ENCODE results near the gene TNFAIP6.

The TNFAIP6 gene

DNA sequence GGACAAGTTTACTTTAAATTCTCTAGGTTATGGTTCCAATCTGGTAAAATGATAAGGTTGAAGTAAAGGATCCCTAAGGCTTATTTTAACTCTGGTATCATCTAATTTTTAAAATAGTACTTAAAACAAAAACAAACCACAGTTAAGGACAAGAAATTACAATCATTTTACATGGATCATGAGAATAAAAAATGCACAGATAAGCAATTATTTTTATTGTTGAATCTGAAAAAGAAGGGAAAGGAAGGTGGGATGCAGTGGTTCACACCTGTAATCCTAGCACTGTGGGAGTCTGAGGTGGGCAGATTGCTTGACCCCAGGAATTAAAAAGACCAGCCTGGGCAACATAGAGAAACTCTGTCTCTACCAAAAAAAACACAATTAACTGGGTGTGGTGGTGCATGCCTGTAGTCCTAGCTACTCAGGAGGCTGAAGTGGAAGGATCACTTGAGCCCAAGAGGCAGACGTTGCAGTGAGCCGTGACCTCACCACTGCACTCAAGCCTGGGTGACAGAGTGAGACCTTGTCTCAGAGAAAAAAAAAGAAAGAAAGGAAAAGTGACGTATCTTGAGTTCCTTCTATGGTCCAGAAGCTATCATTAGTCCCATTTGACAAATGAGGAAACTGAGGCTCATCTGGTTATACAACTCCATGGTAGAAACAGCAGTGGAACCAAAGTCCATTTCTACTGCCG is 2.5 kb downstream of the TNFAIP6 start:
- DNase-seq (ENCODE audit: low spot score): no peak

DNA sequence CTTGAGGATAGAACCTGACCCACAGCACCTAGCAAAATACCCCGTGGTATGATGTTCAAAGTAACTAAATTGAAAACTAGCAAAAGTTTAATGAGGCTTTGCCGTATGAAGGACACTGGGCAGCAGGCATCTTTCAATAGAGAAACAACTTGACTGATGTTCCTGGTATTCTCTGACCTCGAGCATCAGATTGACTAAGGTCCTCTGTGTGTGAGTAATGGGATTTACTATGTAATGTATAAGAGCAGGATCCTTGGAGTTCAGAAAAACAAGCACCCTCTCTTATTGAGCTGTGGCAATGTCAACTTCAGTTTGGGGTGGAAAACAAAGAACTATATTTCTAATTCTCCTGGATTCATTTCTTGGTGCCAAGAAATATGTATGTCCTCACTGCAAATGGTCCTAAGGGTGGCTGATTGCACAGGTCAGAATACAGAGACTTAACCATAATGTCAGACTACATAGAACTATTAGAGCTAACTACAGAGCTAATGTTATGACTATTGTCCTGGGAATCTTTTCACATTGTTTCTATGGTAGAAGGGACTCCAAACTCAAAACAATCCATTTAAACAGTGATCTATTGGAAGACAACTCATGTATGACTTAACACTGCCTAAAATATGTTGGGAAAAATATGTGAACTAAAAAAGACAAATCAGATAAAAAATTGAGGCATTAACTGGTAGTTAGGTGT is 4.4 kb downstream of the TNFAIP6 start:
- DNase-seq (ENCODE audit: low spot score): no peak

DNA sequence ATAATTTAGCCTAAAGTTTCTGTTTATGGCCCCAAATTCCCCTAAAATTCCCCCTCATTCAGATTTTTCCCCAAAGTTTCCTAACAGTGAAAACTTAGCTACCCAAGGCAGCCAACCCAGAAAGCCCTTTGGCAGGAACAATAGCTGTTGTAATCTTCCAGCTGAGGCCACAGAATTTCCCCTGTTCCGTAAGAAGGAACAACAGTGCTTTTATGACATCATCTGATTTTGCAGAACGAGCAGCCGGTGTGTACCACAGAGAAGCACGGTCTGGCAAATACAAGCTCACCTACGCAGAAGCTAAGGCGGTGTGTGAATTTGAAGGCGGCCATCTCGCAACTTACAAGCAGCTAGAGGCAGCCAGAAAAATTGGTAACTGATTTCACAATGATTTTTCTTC is 6.3 kb downstream of the TNFAIP6 start:
- DNase-seq (ENCODE audit: low spot score): no peak

DNA sequence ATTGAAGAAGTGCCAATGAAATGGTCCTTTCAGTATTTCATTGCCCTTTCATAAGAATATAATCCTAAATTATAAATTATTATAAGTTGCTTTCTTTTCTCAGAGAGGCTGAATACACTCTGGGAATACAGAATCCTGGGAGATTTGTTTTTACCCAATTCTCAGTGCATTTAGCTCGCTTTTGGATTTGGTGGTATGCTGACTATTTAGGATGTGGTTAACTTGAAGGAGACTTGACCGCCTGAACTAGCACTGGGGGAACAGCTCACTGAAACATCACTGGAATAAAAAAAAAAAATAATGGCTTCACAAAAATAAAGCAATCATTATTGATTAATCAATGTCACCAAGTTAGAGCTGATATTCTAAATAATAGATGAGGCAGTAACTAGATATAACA is 10.2 kb downstream of the TNFAIP6 start:
- DNase-seq (ENCODE audit: low spot score): no peak

DNA sequence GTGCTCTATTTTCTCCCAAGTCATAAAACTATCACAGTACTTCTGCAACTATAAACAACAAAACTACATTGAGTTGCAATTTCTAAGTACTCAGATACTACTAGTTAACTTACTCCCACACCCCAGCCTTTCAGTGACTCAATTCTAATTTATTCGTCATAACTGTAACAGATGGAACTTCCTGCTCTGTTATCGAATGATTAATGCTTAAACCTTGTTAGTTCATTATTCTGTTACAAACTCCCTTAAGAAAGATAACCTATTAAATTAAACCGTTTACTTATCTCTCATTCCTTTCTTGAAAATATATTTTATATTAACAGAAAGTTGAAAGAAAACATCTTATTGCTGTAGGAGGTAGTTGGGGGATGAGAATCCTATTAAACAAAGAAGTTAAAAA is 17.0 kb downstream of the TNFAIP6 start:
- peak; percentile 66 for DNase-seq (ENCODE audit: low spot score)

DNA sequence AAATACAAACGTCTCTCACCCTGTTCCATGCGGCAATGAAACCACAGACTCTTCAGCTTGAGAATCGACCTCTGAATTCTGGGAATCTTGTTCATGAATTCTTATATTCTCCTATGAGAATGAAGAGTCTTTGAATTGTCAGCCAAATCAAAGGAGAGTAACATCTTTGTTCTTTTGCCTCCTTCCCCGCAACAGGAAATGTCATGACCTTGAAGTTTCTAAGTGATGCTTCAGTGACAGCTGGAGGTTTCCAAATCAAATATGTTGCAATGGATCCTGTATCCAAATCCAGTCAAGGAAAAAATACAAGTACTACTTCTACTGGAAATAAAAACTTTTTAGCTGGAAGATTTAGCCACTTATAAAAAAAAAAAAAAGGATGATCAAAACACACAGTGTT is 21.8 kb downstream of the TNFAIP6 start:
- no peak for DNase-seq (ENCODE audit: low spot score)

DNA sequence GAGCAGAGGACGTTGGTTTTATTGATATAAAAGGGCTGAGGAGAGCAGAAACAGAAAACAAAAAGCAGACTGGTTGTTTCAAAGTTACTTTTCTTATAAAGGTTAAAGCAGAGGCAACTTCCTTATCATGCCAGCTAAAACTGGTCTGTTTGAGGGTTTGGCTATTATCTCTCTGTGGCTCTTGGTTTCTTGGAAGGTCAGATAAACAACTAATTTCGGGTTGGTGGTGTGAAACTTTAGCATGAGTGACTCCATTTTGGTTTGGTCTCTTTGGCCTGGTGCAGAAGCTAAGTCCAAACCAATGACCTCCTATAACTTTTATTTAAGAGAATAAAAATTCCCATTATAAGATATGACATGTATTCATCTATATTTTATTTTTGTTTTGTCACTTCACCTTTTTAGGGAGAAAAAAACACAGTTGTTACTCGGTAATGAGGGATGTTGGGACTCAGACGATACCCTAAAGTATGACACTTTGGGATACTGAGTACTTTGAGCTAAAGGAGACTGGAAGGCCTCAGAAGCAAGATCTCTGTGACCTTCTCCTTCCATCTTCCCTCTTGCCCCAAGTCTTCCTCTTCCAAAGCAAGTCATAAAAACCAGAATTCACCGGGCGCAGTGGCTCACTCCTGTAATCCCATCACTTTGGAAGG is 23.3 kb downstream of the TNFAIP6 start:
- no peak for DNase-seq (ENCODE audit: low spot score)

DNA sequence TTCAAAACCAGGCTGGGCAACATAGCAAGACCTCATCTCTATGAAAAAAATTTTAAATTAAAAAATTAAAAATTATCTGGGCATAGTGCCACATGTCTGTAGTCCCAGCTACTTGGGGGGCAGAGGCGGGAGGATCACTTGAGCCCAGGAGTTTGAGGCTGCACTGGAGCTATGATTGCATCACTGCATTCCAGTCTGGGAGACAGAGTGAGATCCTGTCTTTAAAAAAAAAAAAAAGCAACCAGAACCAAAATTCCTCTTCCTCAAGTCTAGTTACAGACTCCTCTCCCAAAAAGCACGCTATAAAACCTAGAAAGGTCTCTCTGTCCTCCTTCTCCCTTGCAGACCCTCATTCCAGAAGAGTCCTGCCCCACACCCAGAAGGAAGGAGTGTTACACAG is 23.9 kb downstream of the TNFAIP6 start:
- no peak for DNase-seq (ENCODE audit: low spot score)

DNA sequence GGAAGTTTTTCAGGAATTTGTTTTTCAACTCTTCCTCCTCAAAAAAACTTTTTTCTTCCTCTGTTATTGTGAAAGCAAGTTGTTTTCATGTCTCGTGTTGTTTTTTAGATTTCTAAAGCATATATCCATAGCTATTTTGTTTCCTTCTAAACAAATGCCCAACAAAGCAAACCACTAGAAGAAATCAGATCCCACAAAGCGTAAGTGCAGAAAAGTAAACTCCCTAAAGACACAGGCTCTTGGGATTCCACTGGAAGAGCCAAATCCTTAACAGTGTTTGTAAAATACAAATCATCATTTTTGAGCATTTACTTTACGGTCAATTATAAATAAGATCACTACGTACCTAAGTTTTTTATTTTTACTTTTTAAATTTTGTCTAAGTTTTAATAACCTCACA is 30.6 kb downstream of the TNFAIP6 start:
- DNase-seq (ENCODE audit: low spot score): no peak

DNA sequence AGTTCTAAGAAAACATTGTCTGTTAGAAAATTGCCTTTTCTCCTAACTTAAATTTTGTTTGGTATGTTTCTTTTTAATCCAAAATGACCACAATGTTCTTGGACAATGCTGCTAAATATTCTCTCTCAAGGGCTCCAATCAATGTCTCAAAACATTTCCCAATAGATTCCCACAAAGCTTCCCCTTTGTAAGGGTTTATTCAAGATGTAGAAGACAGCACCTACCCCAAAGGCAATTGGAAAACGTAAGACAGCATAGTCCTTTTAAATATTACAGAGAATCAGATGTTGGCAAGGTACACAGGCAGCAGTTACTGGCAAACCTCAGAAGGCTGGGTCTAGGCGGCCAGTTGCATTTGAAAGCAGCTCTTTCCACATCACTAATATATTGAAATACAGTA is 34.0 kb downstream of the TNFAIP6 start:
- DNase-seq (ENCODE audit: low spot score): no peak

DNA sequence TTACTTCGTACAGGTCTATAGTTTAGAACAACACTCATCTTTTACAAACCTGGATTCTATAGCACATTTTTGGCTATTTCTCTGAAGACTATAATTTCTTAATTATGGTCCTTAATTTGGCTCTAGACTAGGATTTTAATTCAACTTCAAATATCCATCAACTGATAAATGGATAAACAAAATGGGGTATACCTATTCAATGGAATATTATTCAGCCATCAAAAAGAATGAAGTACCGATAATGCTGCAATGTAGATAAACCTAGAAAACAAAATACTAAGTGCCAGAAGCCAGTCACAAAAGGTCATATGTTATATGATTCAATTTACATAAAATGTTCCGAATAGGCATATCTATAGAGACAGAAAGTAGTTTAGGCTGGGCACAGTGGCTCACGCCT is 37.1 kb downstream of the TNFAIP6 start:
- no peak for DNase-seq (ENCODE audit: low spot score)

DNA sequence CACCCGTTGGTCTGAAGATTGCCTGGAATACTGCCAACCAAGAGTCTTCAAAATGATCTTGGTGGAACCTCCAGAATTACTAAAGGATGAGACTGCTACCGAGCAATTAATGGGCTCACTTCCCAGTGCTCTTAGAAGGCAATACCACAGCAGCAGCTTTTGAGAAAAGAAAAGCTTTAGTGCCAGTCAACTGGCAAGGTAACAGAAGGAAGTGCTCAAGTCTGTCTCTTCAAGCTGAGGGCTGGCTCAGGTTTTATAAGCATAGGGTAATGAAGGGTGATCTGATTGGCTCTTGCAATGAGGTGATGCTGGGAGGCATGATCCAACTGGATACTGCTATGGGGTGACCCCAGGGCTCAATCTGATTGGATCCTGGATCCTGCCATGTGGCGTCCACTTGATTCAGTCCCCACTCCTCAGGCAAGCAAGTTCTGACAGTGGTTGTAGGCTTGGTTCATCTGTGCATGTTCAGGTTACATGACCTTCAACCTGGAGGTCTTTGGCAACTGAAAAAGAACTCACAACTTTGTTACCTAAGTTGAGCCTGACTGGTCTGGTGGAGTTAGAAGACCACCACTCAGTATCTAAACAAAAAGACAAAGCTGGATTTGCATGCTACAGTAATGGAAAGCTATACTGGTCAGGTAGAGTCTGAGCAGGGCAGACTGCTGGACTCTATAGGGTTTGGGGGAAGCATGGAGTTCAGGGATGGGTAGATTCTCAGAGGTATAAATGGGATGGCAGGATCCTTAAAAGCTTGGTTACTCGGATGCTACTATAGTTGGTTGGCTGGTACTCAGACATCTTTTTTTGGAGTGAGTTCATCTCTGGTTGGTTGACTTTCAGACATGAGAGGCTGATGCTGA is 38.4 kb downstream of the TNFAIP6 start:
- no peak for DNase-seq (ENCODE audit: low spot score)

DNA sequence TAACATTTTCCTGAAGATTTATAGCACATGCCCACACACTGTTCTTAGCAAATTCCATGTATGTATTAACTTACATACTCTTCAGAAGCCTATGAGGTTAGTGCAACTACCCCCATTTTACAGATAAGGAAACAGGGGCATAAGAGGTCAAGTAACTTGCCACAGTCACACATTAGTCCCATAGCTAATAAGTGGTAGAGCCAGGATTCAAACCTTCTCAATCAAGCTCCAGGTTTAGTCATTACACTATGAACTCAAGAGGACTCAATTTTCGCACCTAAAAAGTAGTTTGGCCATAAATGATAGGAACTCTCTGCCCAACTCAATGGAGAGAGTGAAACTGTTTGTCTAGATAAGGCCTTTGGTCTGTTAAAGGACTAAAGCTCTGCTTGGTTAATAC is 42.6 kb downstream of the TNFAIP6 start:
- DNase-seq (ENCODE audit: low spot score): no peak

DNA sequence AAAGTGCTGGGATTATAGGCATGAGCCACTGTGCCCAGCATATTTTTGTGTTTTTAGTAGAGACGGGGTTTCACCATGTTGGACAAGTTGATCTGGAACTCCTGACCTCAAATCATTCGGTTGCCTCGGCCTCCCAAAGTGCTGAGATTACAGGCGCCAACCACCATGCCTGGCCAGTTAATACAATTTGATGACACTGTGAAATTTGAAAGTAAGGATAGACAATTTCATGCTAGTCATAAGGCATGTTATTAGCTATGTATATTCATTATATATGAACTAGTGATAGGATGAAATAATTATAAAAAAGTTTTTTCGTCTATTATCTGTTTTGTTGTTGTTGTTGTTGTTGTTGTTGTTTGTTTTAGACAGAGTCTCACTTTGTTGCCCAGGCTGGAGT is 43.8 kb downstream of the TNFAIP6 start:
- DNase-seq (ENCODE audit: low spot score): no peak

DNA sequence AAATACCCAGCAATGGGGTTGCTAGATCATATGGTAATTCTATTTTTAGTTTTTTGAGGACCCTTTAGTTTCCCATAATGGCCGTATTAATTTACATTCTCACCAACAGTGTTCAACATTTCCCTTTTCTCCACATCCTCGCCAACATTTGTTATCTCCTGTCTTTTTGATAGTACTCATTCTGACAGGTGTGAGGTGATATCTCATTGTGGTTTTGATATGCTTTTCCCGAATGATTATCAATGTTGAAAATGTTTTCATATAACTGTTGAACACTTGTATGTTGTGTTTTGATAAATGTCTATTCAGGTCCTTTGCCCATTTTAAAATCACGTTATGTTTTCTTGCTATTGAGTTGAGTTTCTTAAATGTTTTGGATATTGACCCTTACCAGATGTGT is 46.5 kb downstream of the TNFAIP6 start:
- no peak for DNase-seq (ENCODE audit: low spot score)

DNA sequence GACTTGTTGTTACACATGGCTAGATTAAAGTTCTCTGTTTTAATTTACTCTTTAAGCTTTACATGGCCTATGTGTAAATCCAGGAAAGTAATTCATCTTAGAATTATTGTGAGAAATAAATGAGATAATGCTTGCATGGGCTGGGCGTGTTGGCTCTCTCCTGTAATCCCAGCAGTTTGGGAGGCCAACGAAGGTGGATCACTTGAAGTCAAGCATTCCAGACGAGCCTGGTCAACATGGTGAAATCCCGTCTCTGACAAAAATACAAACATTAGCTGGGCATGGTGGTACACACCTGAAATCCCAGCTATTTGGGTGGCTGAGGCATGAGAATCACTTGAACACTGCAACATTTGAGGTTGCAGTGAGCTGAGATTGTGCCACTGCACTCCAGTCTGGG is 48.0 kb downstream of the TNFAIP6 start:
- DNase-seq (ENCODE audit: low spot score): no peak

DNA sequence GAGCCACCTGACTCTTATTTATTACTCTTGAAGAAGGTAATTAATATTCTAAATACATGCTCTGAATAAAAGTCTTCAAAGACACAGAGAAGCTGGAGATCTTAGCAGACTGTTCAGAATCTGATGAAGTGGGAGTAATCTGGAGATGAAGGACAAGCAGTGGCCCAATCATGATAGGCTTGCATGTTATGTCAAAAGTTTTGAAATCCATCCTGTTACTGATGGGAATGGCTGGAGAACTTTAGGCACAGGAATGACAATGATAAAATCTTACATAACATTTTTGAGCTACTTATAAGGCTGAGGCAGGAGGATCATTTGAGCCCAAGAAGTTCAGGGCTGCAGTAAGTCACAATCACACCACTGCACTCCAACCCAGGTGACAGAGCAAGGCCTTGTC is 49.9 kb downstream of the TNFAIP6 start:
- DNase-seq (ENCODE audit: low spot score): no peak

DNA sequence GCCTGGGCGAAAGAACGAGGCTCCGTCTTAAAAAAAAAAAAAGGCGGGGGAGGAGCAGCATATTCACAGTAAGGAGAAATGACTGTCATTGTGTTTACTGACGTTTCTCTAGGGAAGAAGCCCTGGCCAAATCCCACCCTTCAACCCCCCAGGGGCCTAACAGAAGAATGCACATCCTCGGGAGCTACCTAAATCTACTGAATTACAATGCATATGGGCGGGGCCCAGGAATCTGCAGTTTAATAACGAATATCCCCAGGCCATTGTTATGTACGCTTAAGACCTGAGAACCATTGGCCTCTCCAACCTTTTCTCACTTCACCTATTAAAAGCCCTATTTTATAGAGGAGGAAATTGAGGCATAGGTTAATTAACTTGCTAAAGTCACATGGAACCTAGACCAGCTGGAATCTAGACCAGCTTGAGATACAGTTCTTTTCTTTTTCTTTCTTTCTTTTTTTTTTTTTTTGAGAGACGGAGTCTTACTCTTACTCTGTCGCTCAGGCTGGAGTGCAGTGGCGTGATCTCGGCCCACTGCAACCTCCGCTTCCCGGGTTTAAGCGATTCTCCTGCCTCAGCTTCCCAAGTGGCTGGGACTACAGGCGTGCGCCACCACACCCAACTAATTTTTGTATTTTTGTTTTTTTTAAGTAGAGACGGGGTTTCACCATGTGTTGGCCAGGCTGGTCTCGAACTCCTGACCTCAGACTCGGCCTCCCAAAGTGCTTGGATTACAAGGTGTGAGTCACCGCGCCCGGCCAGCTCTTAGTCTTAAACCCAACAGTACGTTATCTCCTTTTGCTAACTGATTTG is 51.6 kb downstream of the TNFAIP6 start:
- no peak for DNase-seq (ENCODE audit: low spot score)

DNA sequence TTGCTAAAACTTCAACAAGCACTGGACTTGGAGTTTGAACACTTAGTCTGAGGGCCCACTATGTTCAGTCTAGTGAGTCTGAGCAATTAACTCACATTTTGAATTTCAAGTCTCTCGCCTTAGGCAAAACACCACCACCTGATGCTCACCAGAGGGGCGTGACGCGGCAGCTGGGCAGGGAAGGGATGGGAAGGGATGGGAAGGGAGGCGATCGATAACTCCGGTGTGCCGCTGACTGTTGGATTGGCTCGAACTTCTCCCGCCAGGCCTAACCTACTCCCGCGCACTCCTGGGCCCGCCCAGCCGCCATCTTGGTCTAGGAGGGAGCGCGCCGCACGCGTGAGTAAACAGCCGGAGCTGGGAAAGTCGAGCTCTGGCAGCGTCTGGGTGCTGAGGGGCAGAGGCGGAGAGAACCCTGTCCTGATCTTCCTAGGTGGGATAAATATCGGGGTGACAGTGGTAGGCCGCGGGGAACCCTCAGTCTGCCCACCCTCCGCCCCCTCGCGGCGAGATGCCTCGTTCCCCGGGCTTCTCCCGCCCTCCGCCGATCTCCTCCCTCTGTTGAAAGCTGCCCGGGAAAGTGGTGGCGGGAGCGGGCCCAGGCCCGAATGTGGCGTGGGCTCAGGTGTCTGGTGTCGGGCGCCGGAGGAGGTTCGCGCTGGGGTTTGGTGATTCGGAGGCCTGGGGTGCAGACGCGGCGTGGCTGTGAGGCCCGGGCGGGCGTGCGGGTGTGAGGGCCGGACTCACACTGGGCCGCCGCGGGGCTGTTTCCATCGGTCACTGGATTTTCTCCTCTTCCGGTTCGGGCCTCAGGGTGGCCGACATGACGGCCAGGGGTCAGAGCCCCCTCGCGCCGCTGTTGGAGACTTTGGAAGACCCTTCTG is 52.5 kb downstream of the TNFAIP6 start, which contains the start of gene RIF1:
TSS of gene RIF1 (plus strand) at position 302 of the 884 bp plus-strand sequence. CDS start at position 824, 522 bp downstream.
- peak; percentile 87 for DNase-seq (ENCODE audit: low spot score)

DNA sequence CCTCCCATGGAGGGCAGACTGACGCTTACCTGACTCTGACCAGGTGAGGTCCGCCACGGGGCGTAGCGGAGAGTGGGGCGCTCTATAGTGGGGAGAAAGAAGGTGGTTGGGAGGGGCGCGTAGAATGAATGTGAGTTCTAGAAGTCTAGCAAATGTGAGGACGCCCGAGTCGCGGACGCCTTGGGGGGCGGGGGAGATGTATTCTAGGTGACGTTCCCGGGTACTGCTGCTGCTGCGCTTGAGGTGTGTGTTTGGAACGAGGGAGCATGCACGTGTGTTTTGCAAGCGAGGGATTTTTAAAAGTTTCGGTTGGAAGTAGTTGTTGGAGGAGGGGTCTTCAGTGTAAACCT is 53.1 kb downstream of the TNFAIP6 start:
- DNase-seq (ENCODE audit: low spot score): peak; percentile 32

DNA sequence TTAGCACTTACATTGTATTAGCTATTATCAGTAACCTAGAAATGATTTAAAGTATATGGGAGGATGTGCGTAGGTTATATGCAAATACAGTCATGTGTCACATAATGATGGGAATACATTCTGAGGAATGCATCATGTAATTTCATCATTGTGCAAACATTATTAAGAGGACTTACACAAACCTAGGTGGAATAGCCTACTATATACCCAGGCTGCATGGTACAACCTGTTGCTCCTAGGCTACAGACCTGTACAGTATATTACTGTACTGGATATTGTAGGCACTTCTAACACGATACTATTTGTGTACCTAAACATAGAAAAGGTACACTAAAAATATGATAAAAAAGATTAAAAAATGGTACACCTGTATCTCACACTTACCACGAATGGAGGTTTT is 60.3 kb downstream of the TNFAIP6 start:
- no peak for DNase-seq (ENCODE audit: low spot score)

All from activated CD4-positive, alpha-beta T cell treated with anti-CD3 and anti-CD28 coated beads, Interleukin-2, Interleukin-4, amounts not matched to agents 100 ng/mL and 50 ng/mL, durations not matched to agents 16 hours and 8 hours (primary cell).